IgD-negative memory B cell (primary cell): ENCODE results near the gene VSNL1. TPM values are rescaled to one million over a fixed set of nuclear protein-coding genes. Genes with fewer than 3 reads are reported as not detected.

Experiments
- H3K27ac Mint-ChIP-seq, 3 donors: one replicate each; pipeline ENCODE4 v1.8.0; 2020 to 2022; ENCODE audit warnings: mild to moderate bottlenecking in 3 of 3, mixed read lengths in 3 of 3, moderate library complexity in 1 of 3
- H3K27me3 Mint-ChIP-seq: one replicate; pipeline ENCODE4 v1.8.0; 2021; ENCODE audit warnings: mixed read lengths
- H3K36me3 Mint-ChIP-seq: one replicate; pipeline ENCODE4 v1.8.0; 2020; ENCODE audit warnings: mild to moderate bottlenecking, mixed read lengths
- H3K4me1 Mint-ChIP-seq, 3 donors: one replicate each; pipeline ENCODE4 v1.8.0; 2020 to 2022; ENCODE audit warnings: mixed read lengths in 3 of 3, mild to moderate bottlenecking in 1 of 3
- H3K4me3 Mint-ChIP-seq, 4 donors: one replicate each; pipeline ENCODE4 v1.8.0; 2020 to 2022; ENCODE audit warnings: mild to moderate bottlenecking in 4 of 4, mixed read lengths in 4 of 4, moderate library complexity in 3 of 4
- H3K9me3 Mint-ChIP-seq, 3 donors: one replicate each; pipeline ENCODE4 v1.8.0; 2020 to 2021; ENCODE audit warnings: mixed read lengths in 3 of 3, mild to moderate bottlenecking in 1 of 3
- polyA plus RNA-seq: library from polyadenylated mRNA; unstranded; fragments of 300-500 nt; fragmentation: Illumina TruSeq; gene quantifications from one replicate; pipeline ENCODE4 v1.2.3, GENCODE V29; 2021

Gene VSNL1
- polyA plus RNA-seq, 1 donor from 2014 or later = not detected

DNA sequence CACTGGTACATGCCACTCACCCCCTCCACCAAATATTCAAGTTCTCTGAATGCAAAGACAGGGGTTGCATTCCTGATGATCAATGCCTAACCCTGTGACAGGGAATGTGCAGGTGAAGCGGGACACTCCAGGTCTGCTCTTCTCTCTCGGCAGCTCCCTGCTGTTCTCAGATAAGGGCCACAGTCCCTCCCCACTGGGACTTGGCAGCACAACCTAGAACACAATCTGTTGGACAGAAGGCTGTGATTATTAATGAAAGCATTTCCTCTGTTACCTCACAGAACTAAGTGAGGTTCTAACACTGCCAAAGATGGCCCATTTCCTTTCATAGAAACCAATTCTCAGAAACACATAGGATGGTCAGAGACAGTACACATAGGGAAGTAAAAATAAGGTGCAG lies 42.7 kb downstream of the VSNL1 start:
- H3K4me1 Mint-ChIP-seq = peaks cover 0 to 9% (median 0%) of the 10 kb centered on the region in 3 donors
- no peaks in the 10 kb centered on the region for H3K9me3 Mint-ChIP-seq
- H3K27me3 Mint-ChIP-seq = peaks cover 2% of the 10 kb centered on the region
- H3K27ac Mint-ChIP-seq = no peak overlapping the region
- H3K36me3 Mint-ChIP-seq = no peaks in the 10 kb centered on the region
- H3K4me3 Mint-ChIP-seq = no peak overlapping the region

DNA sequence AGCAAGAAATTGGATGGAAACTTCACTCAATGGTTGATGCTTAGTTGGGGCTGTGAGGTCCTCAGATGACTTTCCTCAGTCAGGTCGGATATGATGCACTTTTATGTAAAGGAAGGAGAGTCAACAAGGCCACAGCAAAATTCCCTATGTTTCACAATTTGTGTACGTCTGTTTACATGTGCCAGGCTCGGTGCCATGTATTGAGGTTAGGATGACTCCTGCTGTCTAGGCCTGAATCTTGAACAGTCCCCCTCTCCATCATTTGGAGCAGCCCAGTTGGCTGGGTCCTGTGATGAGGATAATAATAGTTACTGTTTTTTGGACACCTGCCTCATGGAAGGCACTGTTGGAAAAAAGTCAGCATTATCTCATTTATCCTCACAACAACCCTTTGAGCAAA lies 43.1 kb downstream of the VSNL1 start:
- Mint-ChIP-seq H3K27ac (no peak overlapping the region), H3K4me3 (no peak overlapping the region), H3K9me3 (no peaks in the 10 kb centered on the region), H3K36me3 (no peaks in the 10 kb centered on the region), H3K27me3 (peaks cover 2% of the 10 kb centered on the region), H3K4me1 (peaks cover 0 to 6% (median 0%) of the 10 kb centered on the region in 3 donors)

DNA sequence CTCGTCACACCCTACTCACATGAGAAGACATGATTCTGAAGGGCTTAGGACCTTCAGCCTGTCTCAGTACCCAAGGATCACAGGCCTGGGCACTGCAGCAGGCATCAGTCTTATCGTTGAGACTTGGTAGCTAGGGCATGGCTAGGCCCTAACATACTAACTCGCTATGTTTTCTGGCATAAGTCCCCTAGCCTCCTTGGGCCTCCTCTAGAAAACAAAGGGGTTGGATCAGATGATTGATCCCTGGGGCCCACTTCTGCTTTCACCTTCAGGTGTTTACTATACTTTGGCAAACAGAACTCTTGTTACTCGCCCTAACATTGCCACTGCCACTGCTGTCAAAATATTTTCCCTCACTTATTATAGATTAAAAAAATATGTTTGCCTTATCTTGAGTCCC lies 44.2 kb downstream of the VSNL1 start:
- Mint-ChIP-seq H3K4me3 (no peak overlapping the region), H3K27me3 (peaks cover 2% of the 10 kb centered on the region), H3K9me3 (no peaks in the 10 kb centered on the region), H3K27ac (no peak overlapping the region), H3K36me3 (peaks cover 3% of the 10 kb centered on the region), H3K4me1 (peaks cover 0 to 2% (median 2%) of the 10 kb centered on the region in 3 donors)

DNA sequence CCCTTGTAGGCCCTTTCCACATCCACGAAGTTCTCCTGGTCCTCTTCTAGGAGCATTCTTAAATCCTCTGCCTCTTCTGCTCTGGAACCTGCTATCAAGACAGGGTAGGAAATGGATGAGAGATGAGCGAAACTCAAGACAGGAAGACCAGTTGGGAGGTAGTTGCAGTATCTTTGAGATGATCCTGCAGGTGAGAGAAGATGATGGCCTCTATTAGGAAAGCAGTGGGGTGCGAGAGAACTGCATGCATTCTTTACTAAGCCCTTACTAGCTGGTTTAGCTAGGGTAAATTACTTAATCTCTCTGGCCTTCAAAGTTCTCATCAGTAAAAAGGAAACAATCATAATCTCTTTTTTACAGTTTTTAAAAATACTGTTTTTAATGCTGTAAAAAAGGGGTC lies 47.0 kb downstream of the VSNL1 start:
- Mint-ChIP-seq H3K36me3 (peaks cover 3% of the 10 kb centered on the region), H3K27ac (no peak overlapping the region), H3K4me1 (peaks cover 0 to 2% (median 0%) of the 10 kb centered on the region in 3 donors), H3K27me3 (peaks cover 4% of the 10 kb centered on the region), H3K9me3 (no peaks in the 10 kb centered on the region), H3K4me3 (no peak overlapping the region)

DNA sequence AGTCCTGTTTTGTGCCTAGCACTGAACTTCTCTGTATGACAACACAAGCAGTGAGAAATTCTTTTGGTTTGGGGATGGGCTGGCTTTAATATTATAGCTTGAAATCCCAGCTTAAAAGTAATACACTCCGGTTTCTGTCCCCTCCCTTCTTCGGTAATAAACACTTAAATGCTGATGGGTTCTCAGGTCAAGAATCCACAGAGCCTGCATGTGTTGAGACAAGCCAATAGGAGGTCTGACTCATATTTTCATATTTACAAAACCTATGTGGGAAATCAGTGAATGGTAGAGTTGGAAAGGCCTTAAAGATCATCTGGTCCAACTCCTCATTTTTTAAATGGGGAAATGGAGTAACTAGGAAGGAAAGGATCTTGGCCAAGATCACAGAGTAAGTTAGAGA lies 47.5 kb downstream of the VSNL1 start:
- H3K27me3 Mint-ChIP-seq = peaks cover 4% of the 10 kb centered on the region
- no peak overlapping the region for H3K4me3 Mint-ChIP-seq
- no peaks in the 10 kb centered on the region for H3K9me3 Mint-ChIP-seq
- H3K4me1 Mint-ChIP-seq = peaks cover 0 to 2% (median 0%) of the 10 kb centered on the region in 3 donors
- H3K36me3 Mint-ChIP-seq = peaks cover 3% of the 10 kb centered on the region
- H3K27ac Mint-ChIP-seq = no peak overlapping the region

DNA sequence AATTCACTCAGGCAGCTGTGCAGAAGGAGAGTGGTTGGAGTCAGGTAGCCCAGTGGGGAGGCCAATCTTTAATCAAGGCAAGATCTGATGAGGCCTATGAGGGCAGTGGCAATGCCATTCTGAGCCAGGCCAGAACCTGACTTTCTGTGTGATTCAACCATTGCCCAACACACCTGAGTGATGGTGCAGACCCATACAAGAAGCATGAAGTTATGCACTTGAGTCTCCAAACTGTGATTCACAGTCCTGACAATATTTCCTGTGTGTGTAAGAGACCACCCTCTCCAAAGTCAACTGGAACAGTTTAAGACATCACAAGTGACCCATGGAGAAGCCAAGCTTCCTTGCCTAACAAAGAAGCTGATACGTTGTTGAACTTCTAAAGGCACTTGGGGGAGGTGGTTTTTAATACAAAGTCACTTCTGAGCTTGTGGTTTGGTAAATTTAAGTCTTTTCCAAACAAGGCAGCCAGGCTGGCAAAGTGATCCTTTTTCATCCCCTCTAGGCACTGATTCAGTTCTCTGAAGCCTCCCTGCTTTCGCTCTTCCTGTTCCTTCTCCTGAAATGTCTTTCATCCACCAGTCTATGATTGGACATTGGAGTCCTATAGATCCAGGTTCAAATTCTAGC lies 49.0 kb downstream of the VSNL1 start:
- Mint-ChIP-seq H3K36me3 (peaks cover 3% of the 10 kb centered on the region), H3K27me3 (peaks cover 6% of the 10 kb centered on the region), H3K9me3 (no peaks in the 10 kb centered on the region), H3K4me3 (no peak overlapping the region), H3K4me1 (peaks cover 0 to 2% (median 0%) of the 10 kb centered on the region in 3 donors), H3K27ac (no peak overlapping the region)

DNA sequence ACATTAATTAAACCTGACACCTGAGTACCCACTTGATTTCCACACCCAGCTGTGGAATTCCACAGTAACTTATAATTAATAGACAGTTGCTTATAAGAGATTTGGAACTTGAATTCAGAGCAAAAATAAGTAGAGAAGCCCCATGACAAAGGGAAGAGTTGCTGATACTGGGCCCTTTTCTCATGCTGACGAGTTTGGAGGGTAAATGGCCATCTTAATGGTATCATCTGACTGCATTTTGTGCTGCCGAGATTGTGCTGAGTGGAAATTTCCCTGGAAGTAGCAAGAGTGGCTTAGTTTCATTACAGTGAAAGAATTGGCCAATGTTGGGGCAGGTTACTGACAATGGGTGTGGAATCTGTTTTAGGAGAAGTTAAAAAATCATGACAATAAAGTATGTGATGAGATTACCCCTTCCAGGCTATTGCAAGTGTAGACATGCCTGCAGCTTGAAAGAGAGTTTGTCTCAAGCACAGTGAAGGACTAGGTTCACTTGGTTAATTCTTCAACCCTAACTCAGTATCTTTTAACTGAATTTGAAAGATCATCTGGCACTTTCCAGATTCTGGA lies 49.9 kb downstream of the VSNL1 start:
- peaks cover 0 to 2% (median 0%) of the 10 kb centered on the region in 3 donors for H3K4me1 Mint-ChIP-seq
- no peak overlapping the region for H3K27ac Mint-ChIP-seq
- peaks cover 3% of the 10 kb centered on the region for H3K36me3 Mint-ChIP-seq
- no peak overlapping the region for H3K4me3 Mint-ChIP-seq
- no peaks in the 10 kb centered on the region for H3K9me3 Mint-ChIP-seq
- peaks cover 7% of the 10 kb centered on the region for H3K27me3 Mint-ChIP-seq

DNA sequence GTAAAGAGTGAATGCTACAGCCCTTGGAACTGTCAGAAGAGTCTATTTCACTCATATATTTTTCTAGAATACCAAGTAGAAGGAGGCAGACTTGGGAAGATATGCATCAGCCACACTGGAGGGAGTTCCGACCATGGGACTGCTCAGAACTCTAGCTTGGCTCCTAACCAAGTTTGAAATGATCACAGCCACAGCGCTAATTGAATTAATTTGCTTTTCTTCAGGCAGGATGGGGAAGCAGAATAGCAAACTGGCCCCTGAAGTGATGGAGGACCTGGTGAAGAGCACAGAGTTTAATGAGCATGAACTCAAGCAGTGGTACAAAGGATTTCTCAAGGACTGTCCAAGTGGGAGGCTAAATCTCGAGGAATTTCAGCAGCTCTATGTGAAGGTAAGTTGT lies 51.4 kb downstream of the VSNL1 start:
- Mint-ChIP-seq H3K27ac (no peak overlapping the region), H3K9me3 (no peaks in the 10 kb centered on the region), H3K36me3 (peaks cover 3% of the 10 kb centered on the region), H3K27me3 (peaks cover 5% of the 10 kb centered on the region), H3K4me3 (no peak overlapping the region), H3K4me1 (peaks cover 0 to 2% (median 0%) of the 10 kb centered on the region in 3 donors)

DNA sequence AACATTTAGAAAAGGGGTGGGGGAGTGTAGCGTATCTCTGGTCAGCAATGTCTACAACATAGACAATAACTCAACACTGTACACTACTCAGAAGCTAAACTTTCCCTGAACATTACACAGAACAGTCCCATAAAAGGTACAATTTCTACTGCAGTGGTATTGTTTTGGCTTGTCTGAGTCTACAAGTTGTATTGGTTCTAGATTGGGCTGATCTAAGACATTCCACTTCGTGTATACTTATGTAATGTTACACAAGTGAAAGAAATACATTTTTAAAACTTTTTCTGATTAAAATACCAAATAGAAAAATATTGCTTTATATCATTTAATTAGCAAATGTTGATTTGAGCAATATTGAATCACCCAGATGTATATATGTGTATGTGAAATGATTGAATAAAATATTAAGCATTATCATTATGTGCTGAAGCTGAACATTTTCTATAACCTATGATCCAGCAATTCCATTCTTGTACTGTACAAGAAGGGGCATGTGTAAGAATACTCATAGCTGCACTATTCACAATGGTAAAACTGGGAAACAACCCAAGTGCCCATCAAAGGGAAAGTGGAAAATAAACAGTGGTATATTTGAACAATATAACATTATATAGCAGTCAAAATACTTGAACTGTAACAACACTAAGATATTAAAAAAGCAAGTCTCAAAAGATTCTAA lies 52.4 kb downstream of the VSNL1 start:
- Mint-ChIP-seq H3K27me3 (peaks cover 5% of the 10 kb centered on the region), H3K27ac (no peak overlapping the region)

DNA sequence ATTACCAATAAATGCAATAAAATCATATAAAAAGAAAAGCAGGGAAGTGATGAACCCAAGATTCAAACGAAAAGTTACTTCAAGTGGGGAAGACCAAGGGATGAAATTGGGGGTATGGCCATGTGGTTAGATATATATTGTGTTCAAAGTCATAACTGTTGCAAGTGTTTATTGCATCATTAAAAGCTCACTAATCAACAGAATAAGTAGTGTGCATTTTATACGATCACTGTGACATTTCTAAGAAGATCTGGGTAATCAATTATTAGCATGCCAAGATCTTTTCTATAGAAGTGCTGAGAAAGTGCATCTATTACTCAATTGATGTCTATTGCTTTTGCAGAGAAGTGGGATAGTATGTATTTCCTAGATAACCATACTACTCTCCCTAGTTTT lies 52.9 kb downstream of the VSNL1 start:
- no peaks in the 10 kb centered on the region for H3K9me3 Mint-ChIP-seq
- H3K4me3 Mint-ChIP-seq = no peak overlapping the region

More for the DNA sequence above, 52.4 kb downstream of the VSNL1 start:
- no peak overlapping the region for H3K4me3 Mint-ChIP-seq
- H3K36me3 Mint-ChIP-seq = peaks cover 3% of the 10 kb centered on the region
- no peaks in the 10 kb centered on the region for H3K9me3 Mint-ChIP-seq
- H3K4me1 Mint-ChIP-seq = peaks cover 0 to 2% (median 0%) of the 10 kb centered on the region in 3 donors

DNA sequence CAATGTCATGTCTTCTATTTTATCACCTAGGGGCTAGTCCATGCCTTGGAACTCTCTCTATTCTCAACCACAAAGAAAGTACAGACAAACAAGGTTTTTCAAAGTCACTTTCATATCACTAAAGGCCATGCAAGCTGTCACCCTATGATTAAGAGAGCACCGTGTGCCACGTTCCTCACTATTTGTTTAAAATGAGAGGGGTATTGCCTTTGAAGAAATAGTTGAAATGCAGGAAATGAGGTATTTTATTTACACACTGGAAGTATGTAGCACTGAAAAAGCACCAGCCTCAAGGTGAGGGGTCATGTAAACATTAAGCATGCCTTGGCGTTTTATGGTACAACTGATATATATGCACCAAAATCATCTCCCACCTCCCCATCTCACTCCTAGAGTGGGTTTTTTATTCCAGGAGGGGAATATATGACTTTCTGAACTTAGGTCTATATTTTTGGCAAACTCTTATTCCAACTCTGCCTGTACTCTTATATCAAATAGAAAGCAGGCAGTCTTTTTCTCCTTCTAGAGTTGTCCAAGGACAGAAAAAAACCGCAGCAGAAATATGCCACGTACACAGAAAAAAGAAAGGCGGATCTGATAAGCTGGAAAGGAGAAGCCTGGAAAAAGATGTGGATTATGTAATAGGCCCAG lies 53.5 kb downstream of the VSNL1 start:
- no peak overlapping the region for H3K27ac Mint-ChIP-seq
- peaks cover 3% of the 10 kb centered on the region for H3K36me3 Mint-ChIP-seq
- no peaks in the 10 kb centered on the region for H3K9me3 Mint-ChIP-seq
- no peak overlapping the region for H3K4me3 Mint-ChIP-seq
- H3K27me3 Mint-ChIP-seq = peaks cover 5% of the 10 kb centered on the region
- peaks cover 0 to under 1% (median 0%) of the 10 kb centered on the region in 3 donors for H3K4me1 Mint-ChIP-seq

More for the DNA sequence above, 52.9 kb downstream of the VSNL1 start:
- no peak overlapping the region for H3K27ac Mint-ChIP-seq
- peaks cover 0 to 2% (median 0%) of the 10 kb centered on the region in 3 donors for H3K4me1 Mint-ChIP-seq
- peaks cover 5% of the 10 kb centered on the region for H3K27me3 Mint-ChIP-seq
- peaks cover 3% of the 10 kb centered on the region for H3K36me3 Mint-ChIP-seq

DNA sequence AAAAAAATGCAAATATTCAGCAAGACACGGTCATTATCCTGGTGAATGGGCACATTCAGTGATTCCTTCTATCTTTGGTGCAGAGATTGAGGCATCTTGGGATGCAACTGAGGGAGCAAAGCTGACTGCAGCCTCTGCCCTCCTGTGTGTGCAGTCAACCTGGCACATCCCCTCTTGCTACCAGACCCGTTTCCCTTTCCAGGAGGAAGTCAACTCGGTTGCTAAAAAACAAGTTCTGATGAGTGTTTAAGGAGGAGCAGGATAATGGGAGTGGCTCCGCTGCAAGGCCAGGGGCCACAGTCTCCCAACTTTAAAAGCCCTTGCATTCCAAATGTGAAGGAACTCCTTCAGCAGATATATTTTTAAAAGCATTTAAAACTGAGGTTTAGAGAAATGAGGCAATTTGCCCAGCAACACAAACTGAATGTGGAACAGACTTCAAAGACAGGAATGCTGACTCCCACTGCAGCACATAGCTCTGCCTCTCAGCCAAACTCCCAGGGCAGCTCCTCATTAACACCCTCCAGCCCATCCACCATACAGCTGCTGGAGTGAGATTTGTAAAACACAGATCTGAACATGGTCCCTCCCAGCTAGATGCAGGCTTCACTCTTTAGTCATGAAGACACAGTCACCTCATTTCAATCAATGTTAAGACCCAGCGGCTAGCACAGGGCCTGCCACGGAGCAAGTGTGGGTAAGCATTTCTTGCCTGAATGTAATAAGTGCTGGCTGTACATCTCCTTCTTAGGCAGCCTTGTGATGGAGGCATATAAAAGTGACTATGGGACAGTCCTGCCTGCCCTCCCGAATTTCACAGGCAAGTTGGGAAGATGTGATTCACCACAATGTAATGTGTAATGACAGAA lies 54.3 kb downstream of the VSNL1 start:
- H3K36me3 Mint-ChIP-seq = no peaks in the 10 kb centered on the region

DNA sequence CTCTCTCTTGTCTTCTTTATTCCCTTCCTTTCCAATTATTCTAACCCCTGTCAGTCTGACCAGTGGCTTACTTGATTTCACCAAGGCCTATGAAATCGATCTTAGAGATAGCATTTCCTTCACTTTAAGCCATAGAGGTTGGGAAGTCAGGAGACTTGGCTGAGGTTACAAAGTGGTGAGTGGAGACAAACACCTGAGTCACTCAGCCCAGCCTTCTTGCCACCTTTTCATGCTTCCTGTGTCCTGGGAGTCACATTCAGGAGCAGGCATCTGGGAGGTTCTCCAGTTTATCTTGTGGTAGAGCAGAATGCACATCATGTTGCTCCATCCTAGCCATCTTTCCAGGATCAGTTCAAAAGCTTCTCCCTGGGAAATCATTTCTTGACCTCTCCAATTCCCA lies 59.1 kb downstream of the VSNL1 start:
- no peaks in the 10 kb centered on the region for H3K9me3 Mint-ChIP-seq
- H3K36me3 Mint-ChIP-seq = peaks cover 3% of the 10 kb centered on the region
- H3K27ac Mint-ChIP-seq = no peak overlapping the region

More for the DNA sequence above, 54.3 kb downstream of the VSNL1 start:
- H3K4me1 Mint-ChIP-seq = no peaks in the 10 kb centered on the region
- no peak overlapping the region for H3K27ac Mint-ChIP-seq
- H3K4me3 Mint-ChIP-seq = no peak overlapping the region
- H3K9me3 Mint-ChIP-seq = no peaks in the 10 kb centered on the region
- H3K27me3 Mint-ChIP-seq = peaks cover 5% of the 10 kb centered on the region

DNA sequence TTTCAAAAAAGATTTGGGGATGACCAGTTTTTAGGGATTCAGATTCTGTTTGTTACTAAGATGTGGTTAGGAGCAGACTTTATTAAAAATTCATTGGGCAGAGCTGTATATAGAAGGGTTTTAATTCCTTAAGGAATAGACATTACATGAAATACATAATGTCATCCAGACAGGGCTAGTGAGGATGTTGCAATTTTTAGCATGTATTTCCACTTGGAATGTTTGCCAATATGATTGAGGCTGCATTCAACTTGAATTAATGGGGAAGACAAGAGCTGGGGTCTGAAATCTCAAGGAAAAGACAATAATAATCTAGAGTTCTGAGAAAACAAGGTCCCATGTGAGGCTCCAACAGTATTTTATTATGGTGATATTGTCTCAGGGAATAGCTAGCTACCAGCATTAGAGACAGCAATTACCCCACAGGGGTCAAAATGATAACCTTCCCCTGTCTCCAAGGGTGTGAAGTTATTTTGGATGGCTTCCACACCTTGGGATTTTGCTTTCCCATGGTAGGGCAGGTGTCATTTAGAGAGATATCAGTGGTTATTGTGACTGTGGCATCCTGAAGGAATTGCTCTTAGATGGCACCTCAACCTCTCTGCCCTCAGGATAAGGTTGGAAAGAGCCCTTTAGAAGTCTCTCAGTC lies 60.2 kb downstream of the VSNL1 start:
- peaks cover 0 to 2% (median 0%) of the 10 kb centered on the region in 3 donors for H3K9me3 Mint-ChIP-seq
- no peak overlapping the region for H3K4me3 Mint-ChIP-seq
- H3K27me3 Mint-ChIP-seq = peaks cover 6% of the 10 kb centered on the region
- peaks cover 3% of the 10 kb centered on the region for H3K36me3 Mint-ChIP-seq
- H3K27ac Mint-ChIP-seq = no peak overlapping the region
- no peaks in the 10 kb centered on the region for H3K4me1 Mint-ChIP-seq

More for the DNA sequence above, 59.1 kb downstream of the VSNL1 start:
- Mint-ChIP-seq H3K4me3 (no peak overlapping the region), H3K4me1 (no peaks in the 10 kb centered on the region), H3K27me3 (peaks cover 6% of the 10 kb centered on the region)
